Measurements from ENCODE around the gene ISX. TPM values are rescaled to one million over a fixed set of nuclear protein-coding genes. Genes with fewer than 3 reads are reported as not detected.

The ISX gene
- polyA plus RNA-seq, 4 donors, result 0.19 to 0.41 (median 0.22) TPM

DNA sequence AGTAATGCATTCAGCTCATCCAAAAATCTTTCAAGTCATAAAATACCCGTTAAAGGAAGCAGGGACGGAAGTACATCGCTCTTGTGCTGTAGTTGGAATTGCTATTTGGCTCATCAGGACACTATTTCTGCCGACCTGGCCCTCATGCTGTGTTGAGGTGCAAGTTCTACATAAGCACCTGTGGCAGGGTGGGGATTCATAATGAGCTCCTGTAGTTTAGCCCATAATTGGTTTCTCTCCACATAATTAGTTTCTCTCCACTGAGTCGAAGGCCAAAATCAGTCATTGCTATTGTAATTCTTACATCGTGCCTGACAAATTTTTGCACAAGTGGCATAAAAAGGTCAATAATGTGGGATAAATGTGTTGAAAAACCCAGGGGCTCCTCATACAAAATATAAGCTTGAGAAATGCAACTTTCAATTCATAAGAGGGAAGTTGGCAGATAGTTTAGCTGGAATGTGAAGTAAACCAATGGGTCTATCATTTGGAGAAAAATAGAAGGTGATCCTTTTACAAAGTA, 14.9 kb upstream of the ISX start:
- DNase-seq (ENCODE audit: low read depth in 4 of 4, low spot score in 2 of 4), result no peak

DNA sequence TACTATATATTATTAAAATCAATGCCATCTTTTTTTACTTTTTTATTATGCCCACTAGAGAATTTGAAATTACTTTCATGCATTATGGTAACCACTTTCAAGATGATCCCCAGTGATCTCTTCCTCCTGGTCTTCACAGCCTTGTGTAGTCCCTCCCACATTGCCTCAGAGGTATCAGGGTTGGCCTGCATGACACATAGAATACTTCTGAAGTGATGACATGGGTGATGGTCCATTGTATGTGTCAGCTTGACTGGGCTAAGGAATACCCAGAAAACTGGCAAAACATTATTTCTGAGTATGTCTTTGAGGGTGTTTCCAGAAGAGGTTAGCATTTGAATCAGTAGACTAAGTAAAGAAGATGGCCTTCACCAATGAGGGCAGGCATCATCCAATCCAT, 14.2 kb upstream of the ISX start:
- no peak for DNase-seq (ENCODE audit: low read depth in 4 of 4, low spot score in 2 of 4)

DNA sequence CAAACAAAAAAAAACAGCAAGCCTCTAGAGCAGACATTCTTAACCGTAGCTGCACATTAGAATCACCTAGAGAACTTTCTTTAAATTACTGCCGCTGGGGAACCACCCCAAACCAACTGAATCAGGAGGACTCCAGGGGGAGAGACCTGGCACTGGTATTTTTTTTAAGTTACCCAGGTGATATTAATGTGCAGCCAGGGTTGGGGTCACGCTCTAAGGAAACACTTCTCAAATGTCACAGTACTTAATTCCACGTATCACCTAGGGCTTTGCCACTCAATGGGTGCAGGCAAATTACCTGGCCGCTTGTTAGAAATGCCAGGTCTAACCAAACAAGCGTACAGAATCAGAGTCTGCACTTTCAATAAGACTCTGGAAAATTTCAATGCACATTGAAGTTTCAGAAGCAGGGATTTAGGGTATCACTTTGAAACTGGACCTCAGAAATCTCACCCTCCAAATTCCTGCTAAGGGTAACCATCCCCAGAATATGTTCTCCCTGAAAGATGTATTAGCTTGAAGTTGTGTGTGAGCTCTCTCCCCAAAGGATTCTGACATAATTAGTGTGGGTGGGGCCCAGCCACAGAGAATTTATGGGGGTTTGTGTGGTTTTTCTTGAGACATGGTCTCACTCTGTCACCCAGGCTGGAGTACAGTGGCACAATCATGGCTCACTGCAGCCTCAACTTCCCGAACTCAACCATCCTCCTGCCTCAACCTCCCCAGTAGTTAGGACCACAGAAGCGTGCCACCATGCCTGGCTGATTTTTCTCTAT, 12.7 kb upstream of the ISX start:
- DNase-seq (ENCODE audit: low read depth in 4 of 4, low spot score in 2 of 4), result no peak

DNA sequence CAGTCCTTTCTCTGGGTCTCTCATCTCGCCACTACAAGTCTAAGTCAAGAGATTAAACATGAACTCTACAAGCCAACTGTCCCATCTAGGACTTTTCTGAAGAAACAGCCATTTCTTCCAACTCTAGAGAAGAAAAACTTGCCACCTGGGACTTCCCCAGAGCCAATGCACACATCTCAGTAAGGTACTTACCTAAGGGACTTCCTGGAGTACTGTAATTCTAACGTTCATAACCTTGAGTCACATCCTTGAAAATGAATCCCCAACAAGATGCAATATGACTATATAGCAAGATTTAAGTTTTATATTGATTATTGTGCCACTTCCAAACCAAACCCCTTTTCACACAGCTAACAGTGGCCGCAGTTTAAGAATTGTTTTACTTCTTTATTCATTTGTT, 11.9 kb upstream of the ISX start:
- no peak for DNase-seq (ENCODE audit: low read depth in 4 of 4, low spot score in 2 of 4)

DNA sequence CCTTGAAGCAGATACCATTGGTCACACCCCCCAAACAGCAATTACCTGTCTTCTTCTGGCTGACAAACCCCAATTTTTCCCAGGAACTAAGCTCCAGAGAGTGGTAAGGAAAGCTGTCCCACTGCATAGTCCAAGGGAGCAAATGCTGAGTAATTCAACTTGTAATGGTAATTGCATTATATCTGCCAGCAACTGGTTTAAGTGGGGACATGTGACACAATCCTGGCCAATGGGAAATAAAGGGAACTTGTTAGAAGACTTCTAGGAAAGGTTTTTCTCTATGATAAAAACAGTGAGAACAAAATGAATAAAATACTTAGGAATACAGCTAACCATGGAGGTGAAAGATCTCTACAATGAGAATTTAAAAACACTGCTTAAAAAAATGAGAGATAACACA, 9.5 kb upstream of the ISX start:
- no peak for DNase-seq (ENCODE audit: low read depth in 4 of 4, low spot score in 2 of 4)

DNA sequence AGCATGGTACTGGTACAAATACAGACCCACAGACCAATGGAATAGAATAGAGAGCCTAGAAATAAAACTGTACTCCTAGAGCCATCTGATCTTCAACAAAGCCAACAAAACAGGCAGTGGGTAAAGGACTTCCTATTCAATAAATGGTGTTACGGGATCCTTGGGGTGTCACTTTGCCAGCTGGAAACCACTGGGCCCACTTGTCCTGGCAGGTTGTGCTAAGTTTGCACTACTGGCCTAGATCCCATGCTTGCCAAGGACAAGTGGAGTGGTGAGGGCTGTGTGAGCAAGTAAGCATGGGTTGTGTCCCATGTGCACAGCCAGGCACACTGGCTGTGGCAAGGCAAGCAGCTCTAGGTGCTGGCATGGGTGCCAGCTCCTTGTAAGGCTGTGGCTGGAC, 8.8 kb upstream of the ISX start:
- DNase-seq (ENCODE audit: low read depth in 4 of 4, low spot score in 2 of 4), result no peak

DNA sequence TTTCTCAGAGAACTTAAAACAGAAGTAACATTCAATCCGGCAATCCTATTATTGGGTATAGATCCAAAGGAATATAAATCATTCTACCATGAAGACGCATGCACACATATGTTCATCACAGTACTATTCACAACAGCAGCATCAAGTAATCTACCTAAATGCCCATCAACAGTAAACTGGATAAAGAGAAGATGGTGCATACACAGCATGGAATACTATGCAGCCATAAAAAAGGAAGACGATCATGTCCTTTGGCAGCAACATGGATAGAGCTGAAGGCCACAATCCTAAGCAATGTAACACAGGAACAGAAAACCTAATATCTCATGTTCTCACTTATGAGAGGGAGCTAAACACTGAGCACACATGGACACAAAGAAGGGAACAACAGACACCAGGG, 6.3 kb upstream of the ISX start:
- no peak for DNase-seq (ENCODE audit: low read depth in 4 of 4, low spot score in 2 of 4)

DNA sequence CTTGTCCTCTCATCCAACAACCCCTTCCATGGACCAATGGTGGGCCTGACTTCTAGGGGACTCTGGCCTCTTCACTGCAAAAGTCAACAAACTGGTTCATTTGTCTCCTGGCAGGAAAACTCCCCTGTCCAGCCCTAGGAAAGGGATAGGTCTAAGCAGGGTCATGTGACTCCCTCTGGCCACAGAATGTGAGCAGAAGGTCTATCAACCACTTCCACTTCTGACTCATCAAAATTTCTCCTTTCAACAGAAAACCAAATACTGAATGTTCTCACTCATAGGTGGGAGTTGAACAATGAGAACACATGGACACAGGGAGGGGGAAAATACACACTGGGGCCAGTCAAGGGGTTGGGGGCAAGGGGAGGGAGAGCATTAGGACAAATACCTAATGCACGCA, 1.3 kb upstream of the ISX start:
- DNase-seq (ENCODE audit: low read depth in 4 of 4, low spot score in 2 of 4), result no peak

DNA sequence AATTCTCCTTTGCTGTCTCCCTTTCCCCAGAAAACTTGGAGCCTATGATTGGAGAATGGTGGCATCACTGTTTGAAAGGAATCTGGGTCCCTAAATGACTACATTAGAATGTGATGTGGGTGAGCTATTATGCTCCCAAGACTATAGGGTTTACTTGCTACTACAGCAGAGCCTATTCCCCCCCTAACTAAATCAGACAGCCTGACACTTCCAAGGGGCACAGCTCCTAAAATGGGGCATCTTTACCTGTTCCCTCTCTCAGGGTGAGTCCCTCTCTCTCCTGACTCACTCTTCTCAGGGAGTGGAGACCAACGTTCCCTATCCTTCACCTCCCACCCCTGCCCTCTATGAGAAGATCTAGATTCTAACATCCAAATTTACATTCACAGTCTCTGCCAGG, 775 bp upstream of the ISX start:
- no peak for DNase-seq (ENCODE audit: low read depth in 4 of 4, low spot score in 2 of 4)

DNA sequence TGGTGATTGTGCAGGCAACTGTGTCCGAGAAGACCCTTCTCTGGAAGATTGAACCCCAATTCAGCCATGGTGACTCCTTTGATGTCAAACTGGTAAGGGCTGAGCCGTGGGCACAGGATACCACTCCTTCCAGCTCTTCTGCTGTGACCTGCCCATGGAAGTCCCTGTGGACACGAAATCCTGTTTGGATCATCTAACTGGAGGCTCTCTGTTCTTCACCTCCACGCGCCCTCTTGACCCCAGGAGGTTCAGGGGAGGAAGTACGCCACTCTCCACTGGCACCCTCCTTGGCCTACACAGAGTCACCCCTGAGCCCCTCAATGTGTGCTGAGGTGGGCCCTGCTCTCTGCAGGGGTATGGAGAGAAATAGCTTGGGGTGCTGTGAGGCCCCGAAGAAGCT, 810 bp downstream of the ISX start:
- DNase-seq (ENCODE audit: low read depth in 4 of 4, low spot score in 2 of 4), result no peak

DNA sequence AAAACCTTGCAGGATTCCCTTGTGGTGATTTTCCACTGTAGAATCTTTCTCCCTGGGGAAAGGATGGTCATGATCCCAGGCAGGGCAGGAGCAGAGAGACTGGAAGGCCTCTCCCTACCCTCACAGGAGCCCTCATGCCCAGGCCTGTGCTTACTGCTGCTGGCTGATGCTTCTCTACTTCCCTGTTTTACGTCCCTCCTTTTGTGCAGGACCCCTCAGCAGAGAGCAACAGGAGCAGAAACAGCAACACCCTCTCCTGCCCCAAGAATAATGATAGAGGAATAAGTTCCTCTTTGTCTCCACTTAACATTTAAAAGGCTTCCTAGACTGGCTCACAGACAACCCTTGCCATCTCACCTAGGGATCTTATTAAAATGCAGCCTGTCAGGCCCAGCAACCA, 3.6 kb downstream of the ISX start:
- no peak for DNase-seq (ENCODE audit: low read depth in 4 of 4, low spot score in 2 of 4)

DNA sequence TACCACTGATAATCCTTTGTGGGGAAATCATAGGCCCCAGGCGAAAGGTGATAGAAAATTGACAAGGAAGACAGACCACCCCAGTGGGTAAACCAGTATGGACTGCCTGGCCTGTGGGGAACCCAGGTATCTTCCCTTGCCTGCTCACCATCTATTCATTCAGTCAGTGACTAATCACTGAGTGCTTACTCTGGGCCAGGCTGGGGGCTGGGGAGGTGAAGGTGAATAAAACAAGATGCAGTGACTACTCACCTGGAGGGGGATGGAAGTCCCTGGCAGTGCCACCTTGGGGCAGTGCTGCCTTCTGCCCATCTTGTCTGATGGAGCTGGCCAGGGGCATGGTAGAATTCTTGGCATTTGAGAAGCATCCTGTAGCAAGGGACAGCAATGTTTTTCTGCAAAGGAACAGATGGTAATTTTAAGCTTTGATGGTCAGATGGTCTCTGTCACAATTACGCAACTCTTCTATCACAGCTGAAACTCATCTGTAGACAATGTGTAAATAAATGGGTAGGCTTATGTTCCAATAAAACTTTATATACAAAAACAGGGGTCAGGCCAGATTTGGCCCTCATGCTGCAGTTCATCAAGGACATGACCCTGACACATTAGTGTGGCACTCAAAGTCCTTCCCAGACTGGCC, 4.6 kb downstream of the ISX start:
- DNase-seq (ENCODE audit: low read depth in 4 of 4, low spot score in 2 of 4), result no peak

DNA sequence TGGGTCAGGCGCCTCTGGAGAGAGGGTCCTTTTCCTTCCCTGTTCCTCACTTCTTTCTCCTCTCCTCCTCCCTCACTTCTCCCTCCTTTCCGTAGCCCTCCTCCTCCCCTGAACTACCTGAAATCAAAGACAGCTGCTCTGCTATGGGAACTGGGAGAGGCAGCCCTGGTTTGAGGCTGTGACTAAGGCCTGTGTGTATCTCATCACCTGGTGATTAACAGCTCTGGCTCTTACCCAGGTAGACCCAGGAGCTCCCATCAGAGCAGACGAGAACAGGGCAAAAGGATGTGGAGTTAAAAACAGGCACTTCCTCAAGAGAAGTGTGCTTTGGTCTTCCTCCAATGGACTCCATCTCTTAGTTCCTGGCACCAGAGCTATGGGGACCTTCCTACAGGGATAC, 5.8 kb downstream of the ISX start:
- DNase-seq (ENCODE audit: low read depth in 4 of 4, low spot score in 2 of 4), result no peak

DNA sequence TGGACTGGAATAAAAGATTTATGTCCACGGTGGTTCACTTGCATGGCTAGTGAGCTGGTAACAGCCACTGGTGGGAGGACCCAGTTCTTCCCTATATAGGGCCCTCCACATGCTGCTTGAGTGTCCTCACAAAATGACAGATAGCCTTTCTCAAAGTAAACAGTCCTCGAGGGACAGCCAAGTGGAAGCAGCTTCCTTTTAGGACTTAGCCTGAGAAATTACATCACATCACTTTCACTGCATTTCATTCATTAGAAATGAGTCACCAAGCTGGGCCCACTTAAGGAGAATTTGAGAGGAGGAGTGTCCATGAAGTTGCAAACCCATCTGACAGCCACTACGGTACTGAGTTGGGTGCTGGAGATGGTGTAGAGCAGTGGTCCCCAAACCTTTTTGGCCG, 7.0 kb downstream of the ISX start:
- DNase-seq (ENCODE audit: low read depth in 4 of 4, low spot score in 2 of 4), result no peak

DNA sequence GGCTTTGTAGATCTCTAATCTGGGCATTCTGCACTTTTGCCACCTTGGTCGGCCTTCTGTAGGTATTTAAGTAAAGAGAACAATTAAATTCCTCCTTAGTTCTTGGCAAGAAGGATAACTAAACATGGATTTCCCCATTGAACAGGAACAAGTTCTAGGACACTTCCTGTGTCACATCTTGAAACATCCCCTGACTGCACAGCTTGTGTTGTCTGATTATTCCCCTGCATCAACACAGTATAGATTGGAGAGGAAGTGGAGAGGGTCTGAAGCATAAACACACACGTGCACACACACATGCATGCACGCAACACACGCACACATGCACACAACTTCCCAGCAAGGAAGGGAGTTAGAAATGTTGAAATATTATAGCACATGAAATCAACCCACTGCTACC, 8.6 kb downstream of the ISX start:
- DNase-seq (ENCODE audit: low read depth in 4 of 4, low spot score in 2 of 4), result no peak

DNA sequence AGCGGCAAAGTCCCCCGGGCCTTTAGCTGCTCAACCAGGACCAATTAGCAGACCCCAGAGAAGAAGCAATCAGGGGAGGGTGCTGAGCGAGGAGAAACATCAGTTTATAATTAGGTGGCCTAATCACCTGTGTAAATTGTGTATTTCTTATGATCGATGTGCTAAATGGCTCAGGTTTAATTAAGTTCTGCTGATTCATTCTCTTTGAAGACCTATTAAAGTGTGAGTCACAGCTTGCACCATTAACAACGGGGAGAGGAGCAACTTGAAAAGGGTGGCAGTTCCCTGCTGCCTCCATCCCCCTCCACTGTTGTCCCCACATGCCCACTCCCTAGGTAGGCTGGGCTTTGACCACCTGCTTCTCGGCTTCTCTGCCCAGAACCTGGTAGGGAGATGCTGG, 10.7 kb downstream of the ISX start:
- DNase-seq (ENCODE audit: low read depth in 4 of 4, low spot score in 2 of 4), result no peak

DNA sequence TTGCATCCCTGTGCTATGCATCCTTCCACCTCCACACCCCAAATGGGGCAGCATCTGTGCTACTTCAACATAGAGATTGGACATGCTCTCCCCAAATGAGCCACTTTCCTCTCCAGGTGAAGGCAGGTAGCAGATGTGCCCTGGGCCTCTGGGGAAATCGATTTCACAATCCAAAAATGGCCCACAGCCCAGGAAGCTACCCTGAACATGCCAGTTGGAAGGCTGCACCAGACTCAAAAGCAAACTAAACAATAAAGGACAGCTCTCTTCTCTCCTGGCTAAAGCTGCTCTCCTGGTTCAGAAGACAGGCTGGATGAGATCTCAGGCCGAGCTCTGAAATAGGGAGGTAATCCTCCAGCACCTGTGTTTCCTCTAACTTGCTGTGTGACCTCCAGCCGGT, 19.7 kb downstream of the ISX start:
- no peak for DNase-seq (ENCODE audit: low read depth in 4 of 4, low spot score in 2 of 4)

DNA sequence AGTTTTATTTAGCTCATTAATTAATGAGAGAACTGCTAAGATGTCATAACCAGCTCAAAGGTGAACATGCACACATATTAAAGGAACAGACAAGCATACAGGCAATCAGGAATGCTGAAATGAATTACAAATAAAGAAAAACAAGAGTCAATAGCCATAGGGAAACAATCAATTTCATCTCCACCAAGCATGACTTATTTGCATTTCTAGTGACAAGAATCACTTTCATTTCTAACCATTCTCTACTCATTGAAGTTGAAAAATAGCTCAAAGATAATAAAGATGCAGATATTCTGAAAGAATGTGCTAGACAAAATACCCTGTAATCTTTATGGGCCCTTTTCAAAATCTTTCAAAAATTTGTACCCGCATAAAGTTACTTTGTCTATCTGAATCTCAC, 23.2 kb downstream of the ISX start:
- no peak for DNase-seq (ENCODE audit: low read depth in 4 of 4, low spot score in 2 of 4)

DNA sequence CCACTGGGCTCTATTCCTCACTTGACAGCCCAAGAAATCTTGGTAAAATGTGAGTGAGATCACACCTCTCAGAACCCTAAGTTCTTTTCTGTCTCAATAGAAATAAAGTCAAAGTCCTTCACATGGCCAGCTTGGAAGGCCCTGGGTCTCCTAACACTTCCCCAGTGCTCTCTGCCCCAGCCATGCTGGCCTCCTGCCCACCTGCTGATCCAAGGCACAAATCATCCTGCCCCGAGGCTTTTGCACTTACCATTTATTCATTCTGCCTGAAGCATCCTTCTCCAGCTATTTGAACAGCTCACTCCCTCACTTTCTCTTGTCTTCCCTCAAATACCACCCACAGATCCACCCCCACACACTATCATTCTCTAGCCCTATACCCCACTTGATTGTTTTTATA, 26.4 kb downstream of the ISX start:
- no peak for DNase-seq (ENCODE audit: low read depth in 4 of 4, low spot score in 2 of 4)

DNA sequence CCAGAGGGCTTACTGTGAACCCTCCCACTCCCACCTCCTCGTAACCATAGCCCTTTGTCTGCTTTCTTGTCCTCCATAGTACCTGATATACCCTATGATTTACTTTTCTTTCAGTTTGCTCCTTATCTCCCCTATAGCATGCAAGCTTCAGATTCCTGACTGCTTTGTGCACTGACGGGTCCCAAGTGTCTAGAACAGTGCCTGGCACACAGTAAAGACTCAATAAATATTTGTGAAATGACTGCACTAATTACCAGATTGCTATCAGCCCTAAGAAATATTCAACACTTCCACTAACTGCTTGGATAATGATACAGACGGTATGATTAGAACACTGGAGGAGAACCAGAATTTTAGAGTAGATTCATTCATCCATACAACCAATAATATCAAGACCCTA, 33.0 kb downstream of the ISX start:
- no peak for DNase-seq (ENCODE audit: low read depth in 4 of 4, low spot score in 2 of 4)

DNA sequence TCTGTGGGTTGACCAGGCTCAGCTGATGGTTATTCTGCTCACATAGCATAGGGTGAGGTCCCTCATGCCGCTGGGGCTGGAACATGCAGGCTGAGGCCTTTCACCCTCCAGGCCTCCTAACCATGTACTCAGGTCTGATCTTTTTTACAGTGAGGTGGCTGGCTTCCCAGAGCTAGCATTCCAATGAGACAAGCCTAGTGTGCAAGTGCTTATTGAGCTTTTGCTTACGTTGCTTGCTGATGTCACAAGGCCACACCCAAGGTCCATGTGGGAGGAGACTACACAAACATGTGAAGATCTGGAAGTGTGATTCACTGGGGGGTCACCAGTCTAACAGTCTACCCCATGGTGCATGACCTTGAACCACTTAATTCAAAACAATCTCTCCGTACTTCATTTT, 33.9 kb downstream of the ISX start:
- DNase-seq (ENCODE audit: low read depth in 4 of 4, low spot score in 2 of 4), result no peak

DNA sequence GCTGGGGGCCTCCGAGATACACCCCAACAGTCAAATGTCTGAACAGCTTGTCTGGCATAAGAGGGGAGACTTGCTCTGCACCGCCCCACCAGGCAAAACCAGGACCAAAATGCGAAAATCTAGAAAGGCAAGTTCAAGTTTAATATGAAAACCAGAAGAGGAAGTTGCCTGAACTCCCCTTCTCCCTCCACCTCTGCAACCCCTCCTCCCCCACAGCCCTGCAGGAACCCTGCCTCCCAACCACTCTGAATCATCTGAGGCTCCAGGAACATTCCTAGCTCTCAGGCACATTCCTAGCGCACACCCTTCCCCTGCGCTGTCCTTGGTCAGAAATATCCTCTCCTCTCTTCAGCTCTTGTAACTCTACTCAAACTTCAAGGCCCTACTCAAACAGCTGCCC, 36.7 kb downstream of the ISX start:
- peak in 3 of 4 donors; percentile 13 to 25 (median 16) for DNase-seq (ENCODE audit: low read depth in 4 of 4, low spot score in 2 of 4)

Data from left renal cortex interstitium (tissue), 4 donors.